K562 treated with DMSO at 1 percent for 48 hours (cell line): ENCODE data around the gene ZNF263. TPM values are rescaled to one million over a fixed set of nuclear protein-coding genes. Genes with fewer than 3 reads are reported as not detected.

Source experiments
- total RNA-seq: library from RNA; unstranded; fragments of 300-600 nt; gene quantifications from 2 replicates; pipeline ENCODE4 v1.2.3, GENCODE V29; 2022; ENCODE audit warnings: low replicate concordance; ENCODE audit errors: extremely low read depth

ZNF263 gene
- not detected in 2 replicates for total RNA-seq

GRCh38 chr16:3282730-3283542 is at the start of gene ZNF263:
Gene ZNF263 (plus strand): TSS chr16:3283491. CDS start chr16:3283819, 328 bp downstream.

GRCh38 chr16:3234857-3235561 is 48.3 kb upstream of the ZNF263 start, which contains the start of gene ZNF200:
Gene ZNF200 (minus strand): TSS chr16:3235158. CDS start chr16:3233755, 1,403 bp downstream.

GRCh38 chr16:3256146-3256865 is 27.0 kb upstream of the ZNF263 start, which contains the start of gene MEFV:
Gene MEFV (minus strand): TSS chr16:3256633. CDS start chr16:3256587, 46 bp downstream.

GRCh38 chr16:3305109-3306068 is 22.1 kb downstream of the ZNF263 start, which contains the start of the genes TIGD7 and ZNF75A:
Gene TIGD7 (minus strand): TSS chr16:3305430. CDS start chr16:3300614, 4,816 bp downstream.
Gene ZNF75A (plus strand): TSS chr16:3305497. CDS start chr16:3308429, 2,932 bp downstream.

Other genes starting within 250 kb of the ZNF263 start
- gene BICDL2, start 246.5 kb upstream of the ZNF263 start, total RNA-seq, result not detected in 2 replicates
- gene MMP25, start 236.9 kb upstream of the ZNF263 start, total RNA-seq, result not detected in 2 replicates
- not detected in 2 replicates for gene IL32, start 217.9 kb upstream of the ZNF263 start, total RNA-seq
- gene ZSCAN10, start 184.2 kb upstream of the ZNF263 start, total RNA-seq, result not detected in 2 replicates
- gene ZNF205, start 170.9 kb upstream of the ZNF263 start, total RNA-seq, result not detected in 2 replicates
- not detected in 2 replicates for gene ZNF213, start 148.5 kb upstream of the ZNF263 start, total RNA-seq
- not detected in 2 replicates for gene OR1F1, start 95.3 kb upstream of the ZNF263 start, total RNA-seq
- not detected in 2 replicates for gene ZNF200, start 48.3 kb upstream of the ZNF263 start, total RNA-seq
- gene MEFV, start 26.9 kb upstream of the ZNF263 start, total RNA-seq, result not detected in 2 replicates
- not detected in 2 replicates for gene TIGD7, start 21.9 kb downstream of the ZNF263 start, total RNA-seq
- not detected in 2 replicates for gene ZNF75A, start 22.0 kb downstream of the ZNF263 start, total RNA-seq
- not detected in 2 replicates for gene OR2C1, start 72.4 kb downstream of the ZNF263 start, total RNA-seq
- not detected in 2 replicates for gene ZSCAN32, start 117.5 kb downstream of the ZNF263 start, total RNA-seq
- gene ZNF174, start 117.7 kb downstream of the ZNF263 start, total RNA-seq, result not detected in 2 replicates
- not detected in 2 replicates for gene ZNF597, start 160.0 kb downstream of the ZNF263 start, total RNA-seq
- gene NAA60, start 160.2 kb downstream of the ZNF263 start, total RNA-seq, result not detected in 2 replicates
- gene C16orf90, start 212.0 kb downstream of the ZNF263 start, total RNA-seq, result not detected in 2 replicates
- not detected in 2 replicates for gene CLUAP1, start 217.5 kb downstream of the ZNF263 start, total RNA-seq